K562 (cell line): ENCODE measurements around the gene STUB1. TPM values are rescaled to one million over a fixed set of nuclear protein-coding genes. Genes with fewer than 3 reads are reported as not detected.

ENCODE experiments used
- CLOCK ChIP-seq: fragments of 250-450 bp; sonication (Bioruptor Pico); IDR thresholded peaks from 2 replicates; pipeline ENCODE4 v1.4.0; 2020; ENCODE audit warnings: mild to moderate bottlenecking, moderate library complexity, borderline replicate concordance
- EWSR1 ChIP-seq: fragments of 450-650 bp; IDR thresholded peaks from 2 replicates; pipeline ENCODE4 v1.6.1; 2018; ENCODE audit warnings: borderline replicate concordance, mild to moderate bottlenecking, low read depth, moderate library complexity; ENCODE audit not compliant: partially characterized antibody
- MYC ChIP-seq, 2 experiments: fragments of 250-450 bp in 1 of 2; sonication (Bioruptor Pico) in 1 of 2; IDR thresholded peaks; 2 replicates each; pipeline versions ENCODE4 v1.5.1 to v1.6.1; 2012 to 2021; ENCODE audit warnings: low read depth in 2 of 2, borderline replicate concordance in 1 of 2, improper control_type of control experiment in 1 of 2, low read length in 1 of 2, mild to moderate bottlenecking in 1 of 2, moderate library complexity in 1 of 2
- RBFOX2 ChIP-seq: fragments of 200-400 bp; formaldehyde crosslinking; IDR thresholded peaks from 2 replicates; pipeline ENCODE4 v1.6.1; 2017; ENCODE audit warnings: low read depth, mild to moderate bottlenecking, low read length, moderate library complexity
- SAFB ChIP-seq: fragments of 200-400 bp; formaldehyde crosslinking; IDR thresholded peaks from 2 replicates; pipeline ENCODE4 v1.6.1; 2017; ENCODE audit warnings: low read depth, low read length, borderline replicate concordance
- ZNF449 ChIP-seq: fragments of 250-450 bp; sonication (Bioruptor Pico); IDR thresholded peaks from 2 replicates; pipeline ENCODE4 v1.8.0; 2022; ENCODE audit warnings: moderate library complexity, mild to moderate bottlenecking, inconsistent platforms
- ZNF584 ChIP-seq: fragments of 200-800 bp; sonication (Bioruptor generic); IDR thresholded peaks from 2 replicates; pipeline ENCODE4 v1.6.1; 2016; ENCODE audit warnings: low read depth, mild to moderate bottlenecking, missing genetic modification characterization, missing compliant biosample characterization
- polyA plus RNA-seq, 8 experiments: library from polyadenylated mRNA; depleted of rRNA in 4 of 8; stranded (reverse) in 5 of 8; unstranded in 3 of 8; fragments of >200 nt; fragmentation: Nextera tagmentation in 2 of 8; fragmentation: Illumina TruSeq in 1 of 8; extraction: Ambion mirVana in 2 of 8; extraction: Trizol in 1 of 8; gene quantifications; 2 replicates each; pipeline versions ENCODE4 v1.2.1 to v1.2.3, GENCODE V29; 2011 to 2014; ENCODE audit warnings: inconsistent platforms in 1 of 8, missing spikeins in 1 of 8
- total RNA-seq, 7 experiments: library from RNA; depleted of rRNA in 6 of 7; stranded (reverse); fragments of >200 nt in 6 of 7; fragmentation: Illumina TruSeq in 2 of 7; extraction: Trizol in 2 of 7; gene quantifications; 2 replicates each; pipeline versions ENCODE4 v1.2.1 to v1.2.3, GENCODE V29; 2011 to 2021; ENCODE audit warnings: low replicate concordance in 1 of 7
- TF ChIP-seq, protein P1 (sequence below): fragments of 450-650 bp; IDR thresholded peaks from one replicate; pipeline ENCODE4 v1.6.1; 2018; ENCODE audit warnings: mild to moderate bottlenecking, moderate library complexity; ENCODE audit not compliant: partially characterized antibody

STUB1 gene
- total and polyA plus RNA-seq, 9 of the 15 experiments (the other 6 are each of a cell fraction or from before 2014, with no cell fraction given) = 10.6 to 251 (median 152) TPM

GRCh38 chr16:682493-683395, 2.5 kb downstream of the STUB1 start (continued):
- TF ChIP-seq, protein P1, sequence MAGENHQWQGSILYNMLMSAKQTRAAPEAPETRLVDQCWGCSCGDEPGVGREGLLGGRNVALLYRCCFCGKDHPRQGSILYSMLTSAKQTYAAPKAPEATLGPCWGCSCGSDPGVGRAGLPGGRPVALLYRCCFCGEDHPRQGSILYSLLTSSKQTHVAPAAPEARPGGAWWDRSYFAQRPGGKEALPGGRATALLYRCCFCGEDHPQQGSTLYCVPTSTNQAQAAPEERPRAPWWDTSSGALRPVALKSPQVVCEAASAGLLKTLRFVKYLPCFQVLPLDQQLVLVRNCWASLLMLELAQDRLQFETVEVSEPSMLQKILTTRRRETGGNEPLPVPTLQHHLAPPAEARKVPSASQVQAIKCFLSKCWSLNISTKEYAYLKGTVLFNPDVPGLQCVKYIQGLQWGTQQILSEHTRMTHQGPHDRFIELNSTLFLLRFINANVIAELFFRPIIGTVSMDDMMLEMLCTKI = no peak
- TF ChIP-seq CLOCK (CRISPR knock-in tag) (no peak), MYC (IDR thresholded peaks at IDR 0.05; ENCODE audit: low read depth, low read length) (no peak), MYC (CRISPR knock-in tag; IDR thresholded peaks at IDR 0.05; ENCODE audit: borderline replicate concordance, low read depth) (no peak), RBFOX2 (peak; percentile 13), ZNF449 (no peak), EWSR1 (no peak), SAFB (no peak), ZNF584 (CRISPR knock-in tag) (no peak)
